ENCODE data around the gene SLC17A3. TPM values are rescaled to one million over a fixed set of nuclear protein-coding genes. Genes with fewer than 3 reads are reported as not detected.

Gene SLC17A3
- total RNA-seq, 6 experiments from 2014 or later = not detected

DNA sequence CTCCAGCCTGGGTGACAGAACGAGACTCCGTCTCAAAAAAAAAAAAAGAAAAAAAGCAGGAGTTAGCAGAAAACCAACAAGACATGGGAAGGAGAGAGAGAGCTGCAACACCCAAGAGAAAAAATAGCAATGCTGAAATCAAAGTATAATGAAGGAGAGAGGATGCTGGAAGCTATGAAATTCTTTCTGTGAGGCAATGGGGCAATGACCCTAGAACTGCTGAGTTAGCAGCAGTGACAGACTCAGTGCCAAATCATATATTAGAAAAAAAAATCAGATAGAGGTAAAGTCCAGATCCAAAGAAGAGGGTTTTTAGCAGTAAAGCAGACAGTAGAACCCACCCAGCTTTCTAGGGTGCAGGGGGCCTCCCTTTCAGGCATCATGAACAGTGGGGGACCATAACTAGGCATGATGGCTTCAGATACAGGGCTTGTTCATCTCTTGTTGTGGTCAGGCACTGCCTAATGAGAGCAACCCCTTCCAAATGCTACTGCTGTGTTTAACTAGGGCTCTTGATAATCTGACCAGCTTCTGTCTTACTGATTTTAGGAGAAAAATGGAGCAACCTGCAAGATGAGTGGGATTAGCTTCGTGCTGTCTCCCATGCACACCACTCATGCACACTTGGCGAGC lies 29.5 kb upstream of the SLC17A3 start:
- H3K4me1 Mint-ChIP-seq (ENCODE audit: low read depth) = no peaks in the 10 kb centered on the region
- no peak overlapping the region for H3K27ac Mint-ChIP-seq
- TF ChIP-seq, protein P1, sequence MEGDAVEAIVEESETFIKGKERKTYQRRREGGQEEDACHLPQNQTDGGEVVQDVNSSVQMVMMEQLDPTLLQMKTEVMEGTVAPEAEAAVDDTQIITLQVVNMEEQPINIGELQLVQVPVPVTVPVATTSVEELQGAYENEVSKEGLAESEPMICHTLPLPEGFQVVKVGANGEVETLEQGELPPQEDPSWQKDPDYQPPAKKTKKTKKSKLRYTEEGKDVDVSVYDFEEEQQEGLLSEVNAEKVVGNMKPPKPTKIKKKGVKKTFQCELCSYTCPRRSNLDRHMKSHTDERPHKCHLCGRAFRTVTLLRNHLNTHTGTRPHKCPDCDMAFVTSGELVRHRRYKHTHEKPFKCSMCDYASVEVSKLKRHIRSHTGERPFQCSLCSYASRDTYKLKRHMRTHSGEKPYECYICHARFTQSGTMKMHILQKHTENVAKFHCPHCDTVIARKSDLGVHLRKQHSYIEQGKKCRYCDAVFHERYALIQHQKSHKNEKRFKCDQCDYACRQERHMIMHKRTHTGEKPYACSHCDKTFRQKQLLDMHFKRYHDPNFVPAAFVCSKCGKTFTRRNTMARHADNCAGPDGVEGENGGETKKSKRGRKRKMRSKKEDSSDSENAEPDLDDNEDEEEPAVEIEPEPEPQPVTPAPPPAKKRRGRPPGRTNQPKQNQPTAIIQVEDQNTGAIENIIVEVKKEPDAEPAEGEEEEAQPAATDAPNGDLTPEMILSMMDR (IDR thresholded peaks at IDR 0.05) = no peak
- H3K9me3 Mint-ChIP-seq = no peaks in the 10 kb centered on the region
- no peak for DNase-seq
- H3K4me3 Mint-ChIP-seq = no peak overlapping the region
- no peaks in the 10 kb centered on the region for H3K36me3 Mint-ChIP-seq (ENCODE audit: low read depth)
- H3K27me3 Mint-ChIP-seq (ENCODE audit: insufficient read depth) = no peaks in the 10 kb centered on the region; the same call in none of the 2 replicates

DNA sequence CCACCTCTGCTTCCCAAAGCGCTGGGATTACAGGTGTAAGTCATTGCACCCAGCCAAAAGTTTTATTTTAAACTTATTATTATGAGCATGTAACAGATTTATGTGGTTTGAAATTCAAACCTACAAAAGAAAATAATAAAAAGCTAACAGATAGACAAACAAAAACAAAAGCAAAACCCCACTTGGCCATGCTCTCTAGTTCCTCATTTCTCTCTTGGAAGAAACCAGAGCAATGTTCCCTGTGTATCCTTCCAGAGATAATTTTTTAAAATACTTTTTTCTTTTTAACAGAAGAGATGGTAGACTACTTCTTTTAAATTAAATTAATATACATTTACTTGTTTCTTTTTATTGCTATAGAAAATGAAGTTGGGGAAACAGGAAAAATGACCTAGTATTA lies 28.0 kb upstream of the SLC17A3 start:
- H3K4me1 Mint-ChIP-seq (ENCODE audit: low read depth) = no peaks in the 10 kb centered on the region

DNA sequence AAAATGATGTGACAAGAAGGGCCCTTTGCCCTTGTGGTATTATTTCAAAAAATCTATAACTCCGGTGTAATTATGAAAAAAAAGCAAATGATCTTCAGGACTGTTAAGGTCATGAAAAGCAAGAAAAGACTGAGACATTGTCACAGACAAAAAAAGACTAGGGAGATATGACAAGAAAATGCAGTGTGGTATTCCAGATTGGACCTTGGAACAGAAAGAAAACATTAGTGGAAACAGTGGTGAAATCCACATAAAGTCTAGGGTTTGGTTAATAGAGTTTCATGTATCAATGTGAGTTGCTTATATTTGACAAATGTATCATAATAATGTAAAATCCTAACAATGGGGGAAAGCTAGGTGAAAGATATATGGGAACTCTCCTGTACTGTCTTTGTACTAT lies 26.8 kb upstream of the SLC17A3 start:
- Mint-ChIP-seq H3K27ac (no peak overlapping the region), H3K4me3 (no peak overlapping the region), H3K4me1 (ENCODE audit: low read depth) (no peaks in the 10 kb centered on the region), H3K9me3 (no peaks in the 10 kb centered on the region), H3K36me3 (ENCODE audit: low read depth) (no peaks in the 10 kb centered on the region), H3K27me3 (ENCODE audit: insufficient read depth) (no peaks in the 10 kb centered on the region; the same call in none of the 2 replicates)
- DNase-seq = no peak
- TF ChIP-seq, protein P1 (IDR thresholded peaks at IDR 0.05) = no peak

More for the DNA sequence above, 28.0 kb upstream of the SLC17A3 start:
- H3K4me3 Mint-ChIP-seq = no peak overlapping the region
- TF ChIP-seq, protein P1 (IDR thresholded peaks at IDR 0.05) = no peak
- H3K27me3 Mint-ChIP-seq (ENCODE audit: insufficient read depth) = no peaks in the 10 kb centered on the region; the same call in none of the 2 replicates
- H3K27ac Mint-ChIP-seq = no peak overlapping the region
- DNase-seq = no peak
- no peaks in the 10 kb centered on the region for H3K36me3 Mint-ChIP-seq (ENCODE audit: low read depth)
- no peaks in the 10 kb centered on the region for H3K9me3 Mint-ChIP-seq

DNA sequence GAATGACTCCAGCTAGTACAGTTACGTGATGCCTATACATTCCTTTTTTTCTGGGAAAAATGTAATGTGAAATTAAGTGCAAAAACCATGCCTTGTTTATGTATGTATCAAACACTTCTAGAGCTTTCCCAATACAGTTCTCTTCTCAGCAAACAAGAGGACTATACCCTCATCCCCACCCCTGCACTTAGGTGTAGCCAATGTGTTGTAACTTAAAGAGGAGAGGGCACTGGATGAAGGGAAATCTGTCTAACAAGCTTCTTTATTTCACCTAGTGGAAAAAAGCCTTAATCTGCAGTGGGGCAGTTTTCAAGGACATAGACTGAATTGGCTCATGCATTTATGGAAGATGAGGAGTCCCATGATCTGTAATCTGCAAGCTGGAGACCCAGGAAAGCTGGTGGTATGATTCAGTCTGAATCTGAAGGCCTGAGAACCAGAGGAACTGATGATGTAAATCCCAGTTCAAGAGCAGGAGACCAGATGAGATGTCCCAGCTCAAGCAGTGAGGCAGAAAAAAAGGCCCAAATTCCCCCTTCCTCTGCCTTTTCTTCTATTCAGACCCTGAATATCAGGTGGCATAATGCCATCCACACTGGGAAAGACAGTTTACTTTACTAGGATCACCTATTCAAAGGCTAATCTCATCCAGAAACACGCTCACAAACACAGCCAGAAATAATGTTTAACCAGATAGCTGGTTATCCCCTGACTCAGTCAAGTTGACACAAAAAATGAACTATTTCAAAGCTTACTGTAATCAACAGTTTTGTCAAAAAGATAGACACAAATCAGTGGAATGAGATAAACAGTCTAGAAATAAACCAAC lies 25.8 kb upstream of the SLC17A3 start:
- no peak overlapping the region for H3K4me3 Mint-ChIP-seq
- no peaks in the 10 kb centered on the region for H3K9me3 Mint-ChIP-seq
- DNase-seq = no peak
- TF ChIP-seq, protein P1 (IDR thresholded peaks at IDR 0.05) = no peak
- H3K27me3 Mint-ChIP-seq (ENCODE audit: insufficient read depth) = no peaks in the 10 kb centered on the region; the same call in none of the 2 replicates
- H3K36me3 Mint-ChIP-seq (ENCODE audit: low read depth) = no peaks in the 10 kb centered on the region
- H3K4me1 Mint-ChIP-seq (ENCODE audit: low read depth) = no peaks in the 10 kb centered on the region
- H3K27ac Mint-ChIP-seq = no peak overlapping the region

DNA sequence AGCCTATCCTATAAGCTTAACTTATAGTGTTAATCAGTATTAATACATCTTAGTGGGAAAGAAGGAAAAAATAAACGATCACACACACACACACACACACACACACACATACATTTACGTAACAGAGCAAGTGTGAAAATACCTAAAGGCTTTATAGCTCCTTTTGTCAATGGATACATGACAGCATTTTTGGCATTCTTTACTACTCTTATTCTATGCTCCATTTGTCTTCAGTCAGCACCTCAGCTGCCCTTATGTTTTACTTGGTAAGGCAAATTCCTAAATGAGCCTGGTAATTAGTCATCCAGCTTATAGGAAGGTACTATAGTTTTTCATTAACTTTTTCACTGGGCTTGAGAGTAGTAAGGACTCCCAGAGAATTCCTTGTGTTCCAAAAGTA lies 25.1 kb upstream of the SLC17A3 start:
- Mint-ChIP-seq H3K4me3 (no peak overlapping the region), H3K9me3 (no peaks in the 10 kb centered on the region), H3K27ac (no peak overlapping the region), H3K4me1 (ENCODE audit: low read depth) (no peaks in the 10 kb centered on the region), H3K27me3 (ENCODE audit: insufficient read depth) (no peaks in the 10 kb centered on the region; the same call in none of the 2 replicates), H3K36me3 (ENCODE audit: low read depth) (no peaks in the 10 kb centered on the region)
- TF ChIP-seq, protein P1 (IDR thresholded peaks at IDR 0.05) = no peak
- DNase-seq = no peak

Data from HFFc6 (cell line).